NCI-H146 treated with DMSO at 0.1 percent for 48 hours (cell line): ENCODE results near the gene PRICKLE1.
A peak's percentile ranks its signal among the peaks of the same experiment; 100 is the strongest.
"Not testable (repeated sequence)": the region's sequence is repeated elsewhere in the genome, so short reads cannot be mapped to it uniquely, and the experiment has no call there.

Experiments
- DNase-seq: peaks from one replicate; lab custom pipeline; 2025; ENCODE audit not compliant: unreplicated experiment; lab: John Stamatoyannopoulos, UW

The PRICKLE1 gene

DNA sequence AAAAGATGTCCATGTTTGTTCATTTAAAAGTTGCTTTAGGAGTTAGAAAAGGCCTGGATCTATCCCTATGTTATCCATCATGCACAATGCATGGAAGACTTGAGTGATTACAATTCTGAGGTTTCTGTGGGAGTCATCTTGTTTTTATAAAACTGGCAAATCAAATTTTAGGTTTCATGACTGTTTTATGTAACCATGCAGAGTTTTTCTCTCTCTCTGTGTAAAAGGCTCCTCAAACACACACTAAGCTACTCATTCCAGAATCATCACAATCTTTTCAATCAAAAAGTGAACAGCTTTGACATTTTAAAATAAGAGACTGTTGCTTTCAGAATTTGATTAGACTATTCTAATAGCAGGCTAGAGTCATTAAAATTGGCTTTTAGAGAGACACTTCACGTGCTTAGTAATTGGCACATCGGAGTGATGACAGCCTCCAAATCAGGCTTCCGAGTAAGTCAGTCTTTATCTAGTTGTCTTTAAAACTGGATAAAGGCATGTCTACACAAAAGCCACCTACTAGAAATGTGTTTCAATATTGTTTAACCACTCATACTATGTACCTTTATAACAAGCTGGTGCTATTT, 31.9 kb downstream of the PRICKLE1 start:
- no peak for DNase-seq

DNA sequence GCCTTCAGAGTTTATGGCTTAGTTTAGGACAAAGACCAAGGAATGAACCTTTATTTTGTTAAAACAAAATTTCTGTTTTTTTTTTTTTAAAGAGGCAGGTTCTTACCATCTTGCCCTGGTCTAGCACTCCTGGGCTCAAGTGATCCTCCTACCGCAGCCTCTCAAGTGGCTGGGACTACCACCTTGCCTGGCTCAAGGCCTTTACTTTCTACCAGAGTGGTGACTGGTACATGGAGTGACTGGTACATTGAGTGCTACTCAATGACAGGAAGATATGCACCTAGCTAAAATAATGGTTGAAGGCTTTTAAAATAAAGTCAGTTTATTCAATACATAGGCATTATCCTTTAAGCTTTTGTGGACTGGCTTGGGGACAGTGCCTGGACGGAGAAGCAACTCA, 32.6 kb downstream of the PRICKLE1 start:
- DNase-seq: no peak

DNA sequence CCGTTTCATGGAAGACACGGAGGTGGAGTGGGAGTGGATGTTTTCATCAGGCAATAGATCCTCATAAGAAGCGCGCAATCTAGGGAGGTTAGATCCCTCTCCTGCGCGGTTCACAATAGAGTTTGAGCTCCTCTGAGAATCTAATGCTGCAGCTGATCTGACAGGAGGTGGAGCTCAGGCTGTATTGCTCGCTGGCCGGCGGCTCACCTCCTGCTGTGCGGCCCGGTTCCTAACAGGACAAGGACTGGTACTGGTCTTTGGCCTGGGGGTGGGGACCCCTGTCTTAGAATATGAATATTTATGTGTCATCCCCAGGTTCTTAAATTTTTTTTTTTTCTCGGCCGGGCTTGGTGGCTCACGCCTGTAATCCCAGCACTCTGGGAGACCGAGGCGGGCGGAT, 36.7 kb downstream of the PRICKLE1 start:
- DNase-seq: no peak

- DNase-seq: no peak
These were observed 38.7 kb downstream of the PRICKLE1 start for GRCh38 chr12:42550800-42551199.

DNA sequence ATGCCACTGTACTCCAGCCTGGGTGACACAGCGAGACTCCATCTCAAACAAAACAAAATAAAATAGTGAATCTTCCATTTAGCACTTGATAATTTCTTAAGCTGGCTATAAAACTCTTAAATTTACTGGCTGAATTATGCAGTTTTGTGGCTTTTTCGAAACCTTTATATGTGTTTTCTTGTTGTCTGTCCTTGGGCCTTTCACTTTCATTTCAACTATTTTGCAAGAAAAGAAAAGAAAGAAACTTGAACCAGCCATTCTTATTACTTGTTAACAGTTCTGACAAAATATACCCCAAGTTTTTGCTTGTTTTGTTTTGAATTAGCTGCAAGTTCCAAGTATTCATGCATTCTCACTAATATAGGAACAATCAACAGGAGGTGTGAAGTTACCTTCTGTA, 42.8 kb downstream of the PRICKLE1 start:
- no peak for DNase-seq

GRCh38 chr12:42541965-42542364, 47.6 kb downstream of the PRICKLE1 start:
- no peak for DNase-seq

DNA sequence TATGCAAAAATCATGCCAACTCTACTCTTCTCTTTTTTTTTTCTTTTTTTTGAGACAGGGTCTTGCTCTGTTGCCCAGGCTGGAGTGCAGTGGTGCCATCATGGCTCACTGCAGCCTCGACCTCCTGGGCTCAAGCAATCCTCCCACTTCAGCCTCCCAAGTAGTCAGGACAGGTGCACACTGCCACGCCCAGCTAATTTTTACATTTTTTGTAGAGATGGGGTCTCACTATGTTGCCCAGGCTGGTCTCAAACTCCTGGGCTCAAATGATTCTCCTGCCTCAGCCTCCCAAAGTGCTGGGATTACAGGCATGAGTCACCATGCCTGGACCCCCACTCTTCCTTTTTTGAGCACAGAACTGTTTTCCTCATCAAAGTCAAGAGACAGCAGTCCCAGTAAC, 48.2 kb downstream of the PRICKLE1 start:
- not testable (repeated sequence) for DNase-seq

GRCh38 chr12:42539696-42540095, 49.9 kb downstream of the PRICKLE1 start:
- no peak for DNase-seq

- no peak for DNase-seq
These were observed 51.3 kb downstream of the PRICKLE1 start for GRCh38 chr12:42538203-42538602.

DNA sequence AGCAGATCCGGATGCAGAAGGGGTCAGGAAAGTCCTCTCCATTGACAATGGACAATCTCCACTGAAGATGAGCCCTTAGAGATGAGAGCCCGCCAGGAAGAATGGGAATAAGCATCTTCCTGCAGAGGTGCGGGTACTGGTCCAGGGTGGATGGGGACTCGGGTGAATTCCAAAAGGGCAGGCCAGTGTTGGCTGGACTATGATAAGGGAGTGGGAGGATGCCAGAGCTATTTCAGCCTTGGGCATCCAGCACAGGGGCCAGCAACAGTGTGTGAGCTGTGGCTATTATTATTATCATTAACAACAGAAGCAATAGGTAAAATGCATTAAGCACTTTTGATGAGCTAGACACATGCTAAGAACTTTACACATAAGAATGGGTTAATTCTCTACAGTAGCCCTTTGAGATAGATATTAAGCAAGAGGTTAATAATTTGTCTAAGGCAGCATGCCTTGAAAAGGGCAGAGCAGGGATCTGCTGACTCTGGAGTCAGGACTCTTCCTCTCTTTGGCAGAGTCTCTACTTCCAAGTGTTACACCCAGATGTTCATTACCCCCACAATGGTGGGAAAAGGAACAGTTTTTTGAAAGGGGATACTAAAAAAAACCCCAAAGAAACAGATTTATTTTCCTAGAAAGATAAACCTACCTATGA, 55.2 kb downstream of the PRICKLE1 start:
- no peak for DNase-seq

DNA sequence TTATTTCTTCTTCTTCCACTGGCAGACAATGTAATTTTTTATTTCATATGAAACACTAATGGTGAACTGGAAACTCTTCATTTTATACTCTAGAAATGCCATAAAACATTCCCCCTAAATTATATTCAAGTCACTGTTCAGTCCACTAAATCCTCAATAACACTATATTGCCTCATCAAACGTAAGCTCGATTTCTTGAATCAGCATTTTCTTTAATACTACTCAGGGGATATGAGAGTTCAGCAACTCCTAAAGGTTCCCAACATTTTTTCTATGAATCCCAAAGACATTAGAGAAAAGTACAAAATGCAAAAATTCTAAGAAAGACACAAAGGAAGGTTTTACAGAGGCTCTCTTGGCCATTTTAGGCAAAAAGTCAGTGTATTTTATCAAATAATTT, 59.3 kb downstream of the PRICKLE1 start:
- DNase-seq: no peak

- DNase-seq: no peak
These were observed 64.1 kb downstream of the PRICKLE1 start for GRCh38 chr12:42525444-42525843.

GRCh38 chr12:42524716-42525115, 64.8 kb downstream of the PRICKLE1 start:
- DNase-seq: no peak

DNA sequence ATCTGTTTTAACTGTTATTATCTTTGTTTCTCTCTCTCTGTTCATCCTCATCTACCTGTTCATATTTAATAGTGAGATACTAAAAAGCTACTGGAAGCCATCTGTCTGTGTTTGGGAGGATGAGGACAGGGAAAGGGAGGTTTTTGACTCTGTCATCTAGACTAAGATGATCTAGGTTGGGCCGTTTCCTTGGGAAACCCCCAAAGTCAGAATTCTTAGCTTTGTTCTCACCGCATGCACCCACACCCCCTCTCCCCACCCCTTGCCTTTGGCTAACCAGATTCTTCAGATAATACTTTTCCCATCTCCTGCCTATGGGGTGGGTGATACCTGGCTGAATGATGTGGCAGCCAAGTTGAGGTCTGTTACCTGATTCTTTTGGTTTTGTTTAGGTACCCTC, 73.0 kb downstream of the PRICKLE1 start:
- no peak for DNase-seq

DNA sequence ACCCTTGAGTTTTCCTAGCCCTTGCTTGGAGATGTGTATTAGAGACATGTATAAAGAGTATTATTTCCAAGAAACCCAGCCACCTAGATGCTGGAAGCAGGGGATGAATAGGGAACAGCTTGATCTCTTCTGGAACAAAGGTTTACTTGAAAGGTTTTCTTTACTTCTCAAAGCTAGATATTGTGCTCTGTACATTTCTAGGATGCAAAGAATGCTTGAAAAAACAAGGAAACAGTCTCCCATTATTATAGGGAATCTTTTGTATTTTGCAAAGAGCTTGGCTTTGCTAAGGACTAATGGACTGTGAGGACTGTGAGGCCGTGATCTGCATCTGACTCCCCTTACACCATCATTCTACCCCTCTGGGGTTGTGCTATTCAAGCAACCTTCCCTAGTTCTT, 77.9 kb downstream of the PRICKLE1 start:
- no peak for DNase-seq

DNA sequence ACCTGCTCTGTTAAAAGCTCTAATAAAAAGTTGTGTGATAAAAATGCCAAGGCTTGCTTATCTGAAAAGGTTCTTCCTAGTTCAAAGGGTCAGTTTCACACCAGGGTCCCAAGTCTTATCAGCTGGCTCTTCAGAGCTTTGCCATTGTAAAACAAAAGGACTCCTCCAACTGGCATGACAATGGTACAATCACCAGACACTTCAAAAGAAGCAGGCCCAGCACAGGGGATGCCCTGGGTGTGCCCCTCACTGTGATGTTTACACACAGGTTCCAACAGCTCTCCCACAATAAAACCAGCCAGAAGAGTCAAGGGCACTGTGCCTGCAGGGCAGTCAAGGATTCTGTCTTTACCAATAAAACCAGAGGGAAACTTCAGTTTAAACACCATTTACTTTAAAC, 78.7 kb downstream of the PRICKLE1 start:
- no peak for DNase-seq

GRCh38 chr12:42508913-42509460, 80.6 kb downstream of the PRICKLE1 start:
- no peak for DNase-seq

- peak; percentile 53 for DNase-seq
These were observed 82.0 kb downstream of the PRICKLE1 start for GRCh38 chr12:42507565-42507964.

GRCh38 chr12:42507081-42507480, 82.5 kb downstream of the PRICKLE1 start:
- DNase-seq: peak; percentile 6

DNA sequence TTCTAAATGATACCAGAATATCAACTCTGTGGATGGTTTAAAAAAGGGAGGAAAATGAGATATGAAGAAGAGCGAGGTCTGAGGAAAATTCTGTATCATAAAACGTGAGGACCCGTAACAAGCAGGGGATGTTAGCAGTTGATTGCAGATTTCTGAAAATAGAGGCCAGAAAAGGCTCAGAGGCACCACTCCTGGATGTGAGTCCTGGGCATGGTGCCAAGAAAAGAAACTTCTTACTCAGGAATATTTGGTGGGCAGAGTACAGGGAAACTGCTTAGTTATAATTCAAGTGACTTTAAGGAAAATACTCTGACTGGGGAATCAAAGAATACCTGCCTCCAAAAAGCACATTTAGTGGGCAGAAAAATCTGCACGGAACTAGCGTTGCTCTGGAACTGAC, 85.5 kb downstream of the PRICKLE1 start:
- DNase-seq: no peak

DNA sequence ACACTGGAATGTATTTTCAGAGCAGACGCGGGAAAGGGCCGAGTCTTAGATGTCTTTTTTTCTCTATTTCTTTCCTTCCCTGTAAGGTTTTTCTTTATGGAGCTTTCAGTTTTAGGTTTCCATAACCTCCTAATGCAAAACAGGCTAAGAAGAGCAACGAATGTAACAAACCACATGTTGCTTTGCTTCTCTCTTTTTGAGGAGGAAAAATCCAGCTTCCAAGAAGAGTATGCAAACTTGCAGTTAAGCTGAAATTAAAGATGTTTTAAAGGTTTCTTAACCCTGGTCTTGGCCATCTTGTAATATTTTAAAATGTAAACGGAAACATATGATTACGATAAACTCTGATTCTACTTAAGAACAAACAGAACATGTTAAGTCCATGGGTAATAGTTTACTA, 86.9 kb downstream of the PRICKLE1 start:
- DNase-seq: no peak

- no peak for DNase-seq
These were observed 90.8 kb downstream of the PRICKLE1 start for GRCh38 chr12:42498549-42499247.
